ENCODE measurements around the gene PLXNA4.

The PLXNA4 gene

DNA sequence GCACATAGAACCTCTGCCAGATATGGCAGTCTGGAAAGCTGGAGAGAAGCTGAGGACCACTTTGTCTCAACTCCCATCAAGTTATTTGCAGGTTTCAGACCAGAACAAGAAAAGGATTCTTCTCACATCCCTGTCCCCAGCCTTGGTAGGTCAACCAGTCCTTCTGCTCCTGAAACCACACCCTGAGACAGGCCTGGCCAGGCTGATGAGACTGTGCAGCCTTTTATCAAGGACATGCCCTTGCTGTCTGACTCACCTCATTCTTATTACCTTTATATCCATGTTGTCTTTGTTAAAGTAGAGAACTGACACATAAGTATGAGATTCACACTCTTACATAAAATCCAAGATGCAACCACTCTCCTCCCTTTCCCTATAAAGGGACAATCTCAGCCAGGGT lies 354.9 kb downstream of the PLXNA4 start:
- DNase-seq = no peak

DNA sequence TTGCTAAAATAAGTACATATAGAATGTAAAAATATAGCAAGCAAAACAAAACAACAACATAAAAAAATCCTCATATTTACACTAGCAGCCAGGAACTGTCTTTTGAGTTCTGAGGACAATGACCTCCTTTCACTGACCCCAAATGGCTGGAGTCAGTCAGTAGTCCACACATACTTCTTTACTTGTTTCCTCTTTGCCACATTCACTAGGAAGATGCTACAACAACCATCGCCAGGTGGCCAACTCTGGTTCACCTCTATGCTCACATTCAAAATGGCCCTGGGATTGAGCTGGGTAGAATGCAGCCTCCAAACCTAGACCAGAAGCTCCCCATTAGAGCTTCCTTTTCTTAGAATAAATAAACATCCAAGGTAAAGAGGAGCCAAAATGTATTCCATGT lies 356.2 kb downstream of the PLXNA4 start:
- DNase-seq = no peak

DNA sequence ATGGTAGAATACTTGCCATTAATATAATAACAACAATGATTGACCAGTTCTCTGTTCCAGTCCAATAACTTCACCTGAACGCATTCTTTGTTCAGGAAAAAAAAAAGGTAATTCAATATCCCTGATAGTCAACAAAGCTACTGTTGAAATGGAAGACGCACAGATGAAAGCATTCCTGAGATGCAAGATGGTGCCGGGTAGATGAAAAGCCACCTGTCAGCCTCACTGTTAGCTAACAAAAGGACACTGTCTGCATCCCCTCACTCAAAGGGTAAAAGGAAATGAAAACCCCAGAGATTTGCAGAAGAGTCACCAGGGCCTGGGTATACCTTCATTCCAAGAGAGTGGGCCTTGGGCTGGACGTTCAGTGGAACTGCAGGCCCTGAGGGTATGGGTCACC lies 357.4 kb downstream of the PLXNA4 start:
- no peak for DNase-seq

GRCh38 chr7:132216847-132217525 lies 359.3 kb downstream of the PLXNA4 start:
- no peak for DNase-seq

GRCh38 chr7:132214452-132214851 lies 361.8 kb downstream of the PLXNA4 start:
- DNase-seq = no peak

DNA sequence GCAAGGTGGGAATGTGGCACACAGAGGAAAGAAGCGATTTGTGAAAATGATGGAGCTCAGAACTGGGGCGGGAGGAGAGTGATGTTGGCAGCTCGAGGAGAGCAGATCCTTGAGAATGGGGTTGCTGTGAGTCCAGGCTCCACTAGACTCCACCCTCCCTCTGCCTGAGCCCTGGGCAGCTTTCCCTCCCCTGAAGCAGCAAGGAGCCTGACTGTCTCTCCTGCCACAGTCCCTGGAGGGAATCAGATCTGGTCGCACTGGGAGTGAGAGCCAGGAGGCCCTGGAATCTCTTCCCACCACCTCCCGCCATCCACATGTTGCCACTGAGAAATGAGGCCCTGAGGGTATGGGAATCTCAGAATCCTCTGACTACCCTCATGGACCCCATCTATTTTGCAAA lies 362.7 kb downstream of the PLXNA4 start:
- no peak for DNase-seq

DNA sequence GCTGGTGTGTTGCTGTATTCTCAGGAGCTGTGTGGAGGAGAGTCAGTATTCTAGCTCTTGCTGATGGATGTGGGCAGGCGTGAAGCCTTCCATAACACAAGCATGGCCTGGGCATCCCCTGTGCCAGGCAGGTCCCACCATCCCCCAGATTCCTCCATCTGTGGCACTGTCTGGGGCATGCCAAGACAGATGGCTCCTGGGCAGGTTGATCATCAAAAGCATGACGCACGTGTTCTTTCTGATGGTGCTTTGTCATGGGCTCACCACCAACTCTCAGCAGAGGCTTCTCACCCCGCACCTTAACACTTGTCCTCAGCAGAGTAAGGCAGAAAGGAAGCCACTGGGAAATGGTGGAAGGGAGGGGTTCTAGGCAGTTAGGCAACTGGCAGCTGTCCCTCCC lies 364.3 kb downstream of the PLXNA4 start:
- no peak for DNase-seq

DNA sequence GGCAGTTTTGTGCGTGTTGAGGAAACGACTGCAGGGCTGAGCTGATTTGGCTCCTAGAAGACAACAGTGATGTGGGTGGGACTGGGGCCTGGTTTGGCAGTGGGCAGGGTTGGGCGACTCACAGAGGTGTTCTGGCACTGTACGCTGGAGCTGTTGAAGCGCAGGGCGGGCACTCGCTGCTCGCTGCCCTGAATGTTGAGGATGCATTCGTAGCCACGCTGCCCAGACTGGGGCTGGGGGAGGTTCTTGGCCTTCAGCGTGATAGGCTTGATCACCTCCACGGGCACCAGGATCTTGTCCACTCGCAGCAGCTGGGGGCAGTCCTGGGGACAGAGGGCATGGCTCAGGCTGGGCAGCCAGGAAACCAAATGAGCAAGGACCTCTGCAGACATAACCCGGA lies 365.4 kb downstream of the PLXNA4 start:
- DNase-seq = no peak

DNA sequence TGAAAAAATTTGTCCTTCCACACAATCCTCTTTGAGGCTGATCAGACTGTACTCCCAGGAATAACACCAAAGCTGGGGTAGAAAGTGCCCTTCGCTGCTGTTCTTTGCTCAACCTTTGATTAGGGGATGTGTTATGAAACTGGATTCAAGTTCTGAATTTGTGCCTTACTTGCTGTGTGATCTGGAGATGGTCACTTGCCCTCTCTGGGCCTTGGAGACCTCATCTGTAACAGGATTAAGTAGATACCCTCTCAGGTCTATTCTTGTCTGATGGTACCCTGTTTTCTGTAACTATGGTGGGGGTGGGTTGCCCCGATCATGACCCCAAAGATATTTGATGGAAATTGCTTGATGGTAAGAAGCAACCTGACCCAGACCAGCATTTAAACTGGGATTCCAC lies 368.5 kb downstream of the PLXNA4 start:
- no peak for DNase-seq

DNA sequence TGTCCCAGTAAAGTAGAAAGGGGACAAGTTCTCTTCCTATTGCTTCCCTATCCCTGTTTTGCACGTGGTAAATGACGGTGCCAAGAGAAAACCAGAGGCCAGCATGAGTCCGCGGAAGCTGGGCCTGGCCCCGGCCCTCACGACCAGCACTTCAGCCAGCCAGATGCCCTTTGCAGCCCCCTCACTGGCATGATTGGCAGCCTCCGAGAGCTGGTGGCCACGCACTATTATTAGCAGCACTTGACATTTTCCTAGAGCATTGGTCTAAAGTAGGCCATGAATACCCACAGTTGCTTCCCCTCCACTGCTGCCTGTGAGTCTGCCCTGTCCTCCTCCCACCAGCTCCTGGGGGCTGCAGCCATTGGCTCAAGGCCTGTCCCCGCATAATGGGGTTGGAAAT lies 369.1 kb downstream of the PLXNA4 start:
- no peak for DNase-seq

GRCh38 chr7:132206594-132206993 lies 369.7 kb downstream of the PLXNA4 start:
- DNase-seq = no peak

GRCh38 chr7:132205509-132205908 lies 370.8 kb downstream of the PLXNA4 start:
- no peak for DNase-seq

- DNase-seq = no peak
Measured at GRCh38 chr7:132203021-132203420, 373.2 kb downstream of the PLXNA4 start.

DNA sequence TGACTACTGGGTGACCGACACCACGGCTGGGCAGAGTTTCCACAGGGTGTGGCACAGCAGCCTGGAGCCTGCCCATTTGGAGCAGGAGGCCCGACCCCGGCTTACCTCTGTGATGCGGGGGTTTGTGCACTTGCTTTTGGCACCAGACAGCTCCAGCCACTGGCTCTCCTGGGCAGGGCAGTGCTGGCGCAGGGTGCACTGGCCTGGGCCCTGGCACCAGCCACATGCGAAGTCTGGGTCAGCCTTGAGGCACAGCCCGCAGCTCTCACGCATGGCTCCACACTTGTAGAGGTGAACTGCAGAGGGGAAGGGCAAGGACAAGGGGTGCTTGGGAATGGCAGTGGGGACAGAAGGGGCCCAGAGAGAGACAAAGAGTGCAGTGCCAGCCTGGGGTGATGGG lies 373.7 kb downstream of the PLXNA4 start:
- DNase-seq = no peak

DNA sequence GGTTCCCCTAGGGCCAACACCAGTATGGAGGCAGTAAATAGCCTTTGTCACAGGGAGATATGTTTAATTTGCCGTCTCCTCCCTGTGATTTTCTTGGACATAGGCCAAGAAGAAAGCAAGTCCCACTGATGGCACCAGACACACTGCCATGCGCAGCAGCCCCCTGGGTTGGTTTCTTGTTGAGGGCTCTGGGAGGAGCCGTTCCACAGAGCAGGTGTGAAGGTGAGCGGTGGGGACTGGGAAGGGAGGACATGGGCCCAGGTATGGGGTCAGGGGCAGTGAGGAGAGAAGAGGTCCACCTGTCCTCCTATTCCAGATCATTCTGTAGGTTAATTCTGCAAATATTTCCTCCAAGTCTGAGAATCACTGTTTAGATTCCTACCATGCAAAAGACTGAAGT lies 376.1 kb downstream of the PLXNA4 start:
- no peak for DNase-seq

DNA sequence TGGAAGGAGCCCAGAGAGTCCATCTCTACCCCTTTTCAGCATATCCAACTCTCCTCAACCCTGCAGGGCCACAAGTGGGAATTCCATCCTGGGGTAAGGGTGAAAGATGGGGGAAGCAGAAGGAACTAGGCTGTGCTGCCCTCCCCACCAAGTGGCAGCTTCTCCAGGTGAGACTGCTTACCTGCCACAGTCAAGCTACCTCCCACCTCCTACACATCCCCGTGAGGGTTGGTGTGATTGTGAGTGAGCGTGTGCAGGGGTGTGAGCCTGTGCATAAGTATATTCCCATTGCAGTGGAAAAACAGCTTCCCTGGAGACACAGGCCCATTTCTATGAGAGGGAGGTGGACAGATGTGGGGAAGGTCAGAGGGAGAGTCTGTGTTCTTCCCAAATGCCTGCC lies 376.6 kb downstream of the PLXNA4 start:
- DNase-seq = no peak

DNA sequence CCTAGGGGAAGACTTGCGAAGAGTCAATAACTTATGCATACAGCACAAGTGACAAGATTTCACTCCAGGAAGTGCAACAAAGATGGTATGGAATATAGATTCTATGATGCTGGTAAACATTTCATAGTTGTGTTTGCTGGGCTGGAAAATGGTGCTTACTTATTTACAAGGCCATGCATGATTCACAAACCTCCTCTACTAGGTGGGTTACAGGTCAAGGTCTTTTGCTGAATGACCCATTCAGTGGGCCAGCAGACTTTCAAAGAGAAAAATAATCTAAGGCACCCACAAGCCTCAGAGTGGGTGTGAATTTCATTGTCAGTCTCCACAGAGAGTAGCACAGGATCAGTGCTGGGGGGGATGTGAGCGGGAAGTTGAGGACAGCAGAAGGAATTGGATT lies 378.5 kb downstream of the PLXNA4 start:
- DNase-seq = no peak

DNA sequence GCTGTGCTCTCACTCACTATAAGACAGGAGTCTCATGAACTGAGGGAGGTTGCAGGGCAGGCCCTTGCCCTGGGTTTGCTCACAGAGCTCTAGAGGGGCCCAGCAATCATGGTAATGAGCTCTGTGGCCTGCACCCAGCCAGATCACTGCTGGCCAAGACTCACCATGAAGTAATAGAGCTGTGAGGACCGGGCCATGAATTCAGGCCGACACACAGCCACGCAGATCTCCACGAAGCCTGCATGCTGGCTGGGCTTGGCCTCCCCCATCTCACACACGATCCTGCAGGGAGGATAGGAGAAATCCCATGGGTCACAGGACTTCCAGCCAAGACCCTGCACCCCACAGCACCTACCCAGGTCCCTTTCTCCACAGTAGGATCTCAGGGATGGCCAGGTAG lies 382.4 kb downstream of the PLXNA4 start:
- DNase-seq = no peak

DNA sequence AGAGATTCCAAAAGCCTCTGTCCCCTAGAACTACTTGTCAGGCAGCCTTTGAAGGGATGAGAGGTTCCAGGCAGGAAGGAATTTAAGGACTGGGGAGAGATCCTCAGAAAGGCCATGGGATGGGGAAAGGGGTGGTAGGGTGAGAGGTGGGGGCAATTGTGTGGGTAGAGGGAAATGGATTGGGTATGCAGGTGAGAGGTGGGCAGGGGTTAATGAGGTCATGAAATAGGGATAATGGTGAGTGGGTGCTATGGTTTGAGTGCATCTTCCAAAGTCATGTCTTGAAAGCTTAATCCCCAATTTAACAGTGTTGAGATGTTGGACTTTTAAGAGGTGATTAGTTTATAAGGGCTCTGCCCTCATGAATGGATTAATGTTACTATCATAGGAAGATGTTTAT lies 383.5 kb downstream of the PLXNA4 start:
- no peak for DNase-seq

GRCh38 chr7:132191418-132191817 lies 384.9 kb downstream of the PLXNA4 start:
- no peak for DNase-seq

GRCh38 chr7:132190683-132191082 lies 385.6 kb downstream of the PLXNA4 start:
- no peak for DNase-seq

DNA sequence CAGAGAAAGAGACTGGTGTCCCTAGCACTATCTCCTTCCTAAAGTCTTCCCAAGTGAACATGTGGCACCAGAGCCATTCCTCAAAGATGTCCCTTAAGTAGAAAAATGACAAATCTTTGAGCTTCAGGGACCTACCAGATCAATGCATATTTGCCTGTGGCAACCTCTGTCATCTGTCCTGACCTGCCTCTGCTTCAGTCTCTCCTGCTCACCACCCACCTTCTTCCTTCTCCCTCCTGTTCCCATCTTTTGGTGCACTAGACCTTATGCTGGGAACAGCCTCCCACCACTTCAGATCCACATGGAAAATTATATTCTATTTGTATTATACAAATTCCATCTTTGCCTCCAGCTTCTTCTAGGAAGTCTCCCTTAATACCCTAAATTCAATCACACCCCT lies 386.4 kb downstream of the PLXNA4 start:
- DNase-seq = no peak

GRCh38 chr7:132187869-132188789 lies 388.1 kb downstream of the PLXNA4 start:
- no peak for DNase-seq

GRCh38 chr7:132187391-132187790 lies 388.9 kb downstream of the PLXNA4 start:
- no peak for DNase-seq

- no peak for DNase-seq
Measured at GRCh38 chr7:132185150-132185549, 391.1 kb downstream of the PLXNA4 start.

Data from OCI-M1 (cell line).